A549 (cell line): Measurements from ENCODE around the gene PRLR.

Experiments
- CEBPB ChIP-seq, 2 experiments: fragments of >200 bp in 1 of 2; sonication (Bioruptor Twin) in 1 of 2; formaldehyde crosslinking in 1 of 2; IDR thresholded peaks; 2 replicates each; pipeline ENCODE4 v1.6.1; 2012 to 2016
- CHD4 ChIP-seq: fragments of 200-600 bp; sonication (generic); IDR thresholded peaks from 2 replicates; pipeline ENCODE4 v1.6.1; 2016; ENCODE audit warnings: antibody characterized with exemption, mild to moderate bottlenecking, borderline replicate concordance
- CTCF ChIP-seq: fragments of >200 bp; sonication (Bioruptor Twin); formaldehyde crosslinking; IDR thresholded peaks from 3 replicates; pipeline ENCODE4 v1.5.1; 2016
- EP300 ChIP-seq, 2 experiments: fragments of >200 bp; sonication (Bioruptor Twin); formaldehyde crosslinking; IDR thresholded peaks; 2 replicates in 1 of 2; 3 replicates in 1 of 2; pipeline ENCODE4 v1.6.1; 2016 to 2017
- HDAC2 ChIP-seq: fragments of 200-600 bp; sonication (generic); IDR thresholded peaks from 2 replicates; pipeline ENCODE4 v1.6.1; 2016
- HMGXB4 ChIP-seq: fragments of 250-450 bp; sonication (Bioruptor Pico); IDR thresholded peaks from 2 replicates; pipeline ENCODE4 v1.5.0; 2021; ENCODE audit warnings: mild to moderate bottlenecking, moderate library complexity, borderline replicate concordance
- MAFK ChIP-seq: fragments of 450-650 bp; IDR thresholded peaks from 2 replicates; pipeline ENCODE4 v1.6.1; 2014; ENCODE audit not compliant: partially characterized antibody
- NFE2L2 ChIP-seq: fragments of 150-350 bp; conservative IDR thresholded peaks from 2 replicates; pipeline ENCODE4 v1.6.1; 2014; ENCODE audit warnings: low read length
- PBX3 ChIP-seq: IDR thresholded peaks from 2 replicates; pipeline ENCODE4 v1.6.1; 2012
- RAD21 ChIP-seq, 2 experiments: fragments of >200 bp in 1 of 2; sonication (Bioruptor Twin) in 1 of 2; formaldehyde crosslinking in 1 of 2; IDR thresholded peaks in 1 of 2; conservative IDR thresholded peaks in 1 of 2; 2 replicates in 1 of 2; 3 replicates in 1 of 2; pipeline ENCODE4 v1.6.1; 2012 to 2018; ENCODE audit warnings: inconsistent platforms in 1 of 2
- REST ChIP-seq: fragments of 200-600 bp; sonication (generic); IDR thresholded peaks from 2 replicates; pipeline ENCODE4 v1.6.1; 2016; ENCODE audit warnings: antibody characterized with exemption, mild to moderate bottlenecking, moderate library complexity
- RFX5 ChIP-seq: fragments of 450-650 bp; IDR thresholded peaks from 2 replicates; pipeline ENCODE4 v1.7.1; 2014; ENCODE audit warnings: antibody characterized with exemption, mild to moderate bottlenecking, moderate library complexity
- USF2 ChIP-seq: fragments of 450-650 bp; IDR thresholded peaks from 2 replicates; pipeline ENCODE4 v1.6.1; 2014; ENCODE audit warnings: antibody characterized with exemption

- no peak for TF ChIP-seq CTCF
- no peak for TF ChIP-seq HMGXB4
- TF ChIP-seq CEBPB (IDR thresholded peaks at IDR 0.05): no peak
- TF ChIP-seq MAFK: no peak
- no peak for TF ChIP-seq HDAC2
- no peak for TF ChIP-seq NFE2L2
- TF ChIP-seq RFX5: no peak
- TF ChIP-seq USF2: no peak
- TF ChIP-seq RAD21 (conservative IDR thresholded peaks at IDR 0.05 in 1 of 2, IDR thresholded peaks at IDR 0.05 in 1 of 2): no peak
- no peak for TF ChIP-seq CHD4
- no peak for TF ChIP-seq EP300 (IDR thresholded peaks at IDR 0.05)
- TF ChIP-seq PBX3: no peak
- no peak for TF ChIP-seq REST
Observed at GRCh38 chr5:35203403-35203802, 26.9 kb downstream of the PRLR start.
